ENCODE results near the gene YBX3.

The YBX3 gene

DNA sequence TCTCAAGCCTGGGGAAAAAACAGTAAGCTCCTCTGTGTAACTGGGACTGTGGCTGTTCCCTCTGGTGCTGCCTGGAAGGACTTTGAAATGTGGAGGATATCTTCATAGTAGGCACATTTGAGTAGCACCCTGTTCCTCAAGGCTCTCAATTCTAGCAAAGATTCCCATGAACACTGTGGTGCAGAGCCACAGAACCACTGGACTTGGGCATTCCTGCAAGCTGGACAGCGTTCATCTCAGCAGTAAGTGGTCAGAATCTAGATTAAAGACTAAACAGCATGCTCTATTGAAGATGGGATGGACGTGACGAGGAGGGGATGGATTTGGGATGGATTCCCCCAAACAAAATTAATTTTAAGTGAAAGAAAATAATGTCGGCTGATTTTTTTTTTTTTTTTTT lies 9.4 kb upstream of the YBX3 start:
- TF ChIP-seq, protein P1, sequence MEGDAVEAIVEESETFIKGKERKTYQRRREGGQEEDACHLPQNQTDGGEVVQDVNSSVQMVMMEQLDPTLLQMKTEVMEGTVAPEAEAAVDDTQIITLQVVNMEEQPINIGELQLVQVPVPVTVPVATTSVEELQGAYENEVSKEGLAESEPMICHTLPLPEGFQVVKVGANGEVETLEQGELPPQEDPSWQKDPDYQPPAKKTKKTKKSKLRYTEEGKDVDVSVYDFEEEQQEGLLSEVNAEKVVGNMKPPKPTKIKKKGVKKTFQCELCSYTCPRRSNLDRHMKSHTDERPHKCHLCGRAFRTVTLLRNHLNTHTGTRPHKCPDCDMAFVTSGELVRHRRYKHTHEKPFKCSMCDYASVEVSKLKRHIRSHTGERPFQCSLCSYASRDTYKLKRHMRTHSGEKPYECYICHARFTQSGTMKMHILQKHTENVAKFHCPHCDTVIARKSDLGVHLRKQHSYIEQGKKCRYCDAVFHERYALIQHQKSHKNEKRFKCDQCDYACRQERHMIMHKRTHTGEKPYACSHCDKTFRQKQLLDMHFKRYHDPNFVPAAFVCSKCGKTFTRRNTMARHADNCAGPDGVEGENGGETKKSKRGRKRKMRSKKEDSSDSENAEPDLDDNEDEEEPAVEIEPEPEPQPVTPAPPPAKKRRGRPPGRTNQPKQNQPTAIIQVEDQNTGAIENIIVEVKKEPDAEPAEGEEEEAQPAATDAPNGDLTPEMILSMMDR (IDR thresholded peaks at IDR 0.05), result no peak

DNA sequence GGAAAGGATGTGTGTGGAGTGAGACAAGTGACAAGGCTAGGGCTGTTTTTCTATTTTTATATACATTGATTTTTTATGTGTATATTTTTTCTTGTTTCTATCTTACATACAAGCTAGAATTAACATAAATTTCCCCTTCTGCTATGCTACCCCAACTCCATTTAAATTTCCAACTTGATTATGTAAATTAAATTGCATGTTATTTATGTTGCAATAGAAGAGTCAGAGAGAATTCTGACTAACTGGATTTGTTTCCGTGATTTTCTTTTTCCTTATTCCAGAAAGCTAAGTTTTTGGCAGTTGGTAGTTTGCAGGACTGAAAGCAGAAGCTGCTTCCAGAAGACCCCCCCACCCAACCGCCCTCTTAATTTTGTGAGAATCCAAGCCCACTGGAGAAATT lies 8.9 kb upstream of the YBX3 start:
- TF ChIP-seq, protein P1 (IDR thresholded peaks at IDR 0.05), result no peak

GRCh38 chr12:10730559-10730958 lies 7.4 kb upstream of the YBX3 start:
- TF ChIP-seq, protein P1 (IDR thresholded peaks at IDR 0.05), result no peak

DNA sequence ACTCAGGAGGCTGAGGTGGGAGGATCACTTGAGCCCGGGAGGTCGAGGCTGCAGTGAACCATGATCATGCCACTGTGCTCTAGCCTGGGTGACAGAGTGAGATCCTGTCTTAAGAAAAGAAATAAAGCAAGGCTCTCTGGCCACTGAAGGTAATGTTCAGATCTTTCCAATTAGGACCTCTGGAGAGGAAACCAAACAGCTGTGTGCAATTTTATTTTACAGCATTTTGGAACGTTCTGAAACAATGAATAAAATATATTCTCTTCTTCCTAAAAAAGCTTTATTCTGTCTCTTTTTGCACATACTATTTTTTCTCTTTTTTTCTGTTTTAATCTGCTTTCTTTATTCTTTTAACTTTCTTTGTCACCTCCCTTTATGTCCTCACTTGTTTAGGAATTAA lies 5.0 kb upstream of the YBX3 start:
- TF ChIP-seq, protein P1 (IDR thresholded peaks at IDR 0.05), result no peak

GRCh38 chr12:10726945-10727344 lies 3.8 kb upstream of the YBX3 start:
- TF ChIP-seq, protein P1 (IDR thresholded peaks at IDR 0.05), result no peak

DNA sequence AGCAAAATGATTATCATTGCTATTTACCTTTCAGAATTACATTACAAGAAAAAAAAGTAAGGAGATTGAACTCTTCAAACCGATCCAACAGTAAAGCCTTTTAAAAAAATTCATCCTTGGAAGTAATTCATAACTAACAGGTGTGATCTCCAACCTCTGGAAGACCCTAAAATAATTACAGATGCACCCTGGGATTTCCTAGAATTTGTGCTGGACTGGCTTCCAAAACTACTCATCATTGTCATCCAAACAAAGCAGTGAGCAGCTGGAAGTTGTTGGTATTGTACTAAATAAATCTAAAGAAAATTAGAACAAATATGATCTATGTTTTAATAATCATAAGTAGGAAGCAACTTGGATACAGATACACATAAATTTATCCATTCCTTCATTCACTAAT lies 1.9 kb upstream of the YBX3 start:
- TF ChIP-seq, protein P1 (IDR thresholded peaks at IDR 0.05), result no peak

GRCh38 chr12:10722502-10722904 lies 620 bp downstream of the YBX3 start:
- TF ChIP-seq, protein P1 (IDR thresholded peaks at IDR 0.05), result peak; percentile 19; the same call in 1 of the 2 replicates
